SU-DHL-6 (cell line): Measurements from ENCODE around the gene TBC1D28.
"Not testable (repeated sequence)": the region's sequence is repeated elsewhere in the genome, so short reads cannot be mapped to it uniquely, and the experiment has no call there.

Experiments used
- H2AFZ ChIP-seq: fragments of 200-600 bp; sonication (generic); 2 replicates; pipeline ENCODE4 v1.6.1; 2014; ENCODE audit warnings: low read depth, mild to moderate bottlenecking, moderate library complexity, mixed read lengths, antibody characterized with exemption, low read length; ENCODE audit not compliant: severe bottlenecking
- H3F3A ChIP-seq: fragments of 200-600 bp; shearing (Covaris generic); 2 replicates; pipeline ENCODE4 v1.6.0; 2016; ENCODE audit warnings: antibody characterized with exemption, mild to moderate bottlenecking; ENCODE audit not compliant: insufficient read depth
- H3K27ac ChIP-seq: fragments of 200-600 bp; sonication (generic); 2 replicates; pipeline ENCODE4 v1.5.1; 2016; ENCODE audit warnings: low read depth, mild to moderate bottlenecking, low read length, moderate library complexity, mixed read lengths
- H3K27me3 ChIP-seq: fragments of 200-600 bp; sonication (generic), shearing (Covaris generic); 2 replicates; pipeline ENCODE4 v1.6.0; 2014; ENCODE audit warnings: mild to moderate bottlenecking, low read length
- H3K36me3 ChIP-seq: fragments of 200-600 bp; sonication (generic); 2 replicates; pipeline ENCODE4 v1.6.1; 2014; ENCODE audit warnings: mild to moderate bottlenecking, low read length, mixed read lengths
- H3K4me2 ChIP-seq: fragments of 300-600, 200-600 bp; shearing (Covaris generic), sonication (generic); 2 replicates; pipeline ENCODE4 v1.6.0; 2014; ENCODE audit warnings: low read length, low read depth, mild to moderate bottlenecking; ENCODE audit not compliant: poor library complexity, severe bottlenecking
- H3K4me3 ChIP-seq: fragments of 200-600 bp; sonication (generic); 2 replicates; pipeline ENCODE4 v1.5.1; 2014; ENCODE audit warnings: antibody characterized with exemption, low read length, mild to moderate bottlenecking, mixed read lengths; ENCODE audit not compliant: insufficient read depth, poor library complexity, severe bottlenecking
- H3K79me2 ChIP-seq: fragments of 200-600 bp; sonication (generic); 2 replicates; pipeline ENCODE4 v1.6.1; 2014; ENCODE audit warnings: mild to moderate bottlenecking, low read length, moderate library complexity; ENCODE audit not compliant: insufficient read depth
- H3K9ac ChIP-seq: fragments of 200-600 bp; sonication (generic); 2 replicates; pipeline ENCODE4 v1.7.0; 2014; ENCODE audit warnings: mild to moderate bottlenecking, low read length
- H3K9me2 ChIP-seq: fragments of 200-600 bp; sonication (generic); replicated peaks from 2 replicates; pipeline ENCODE4 v1.6.1; 2014; ENCODE audit warnings: low read length; ENCODE audit not compliant: insufficient read depth
- H3K9me3 ChIP-seq: fragments of 200-600 bp; sonication (generic); 2 replicates; pipeline ENCODE4 v1.6.1; 2014; ENCODE audit warnings: low read length, mixed read lengths; ENCODE audit not compliant: insufficient read depth
- H4K20me1 ChIP-seq: fragments of 200-600 bp; sonication (generic); 2 replicates; pipeline ENCODE4 v1.6.1; 2014; ENCODE audit warnings: low read depth, mild to moderate bottlenecking, antibody characterized with exemption, low read length, moderate library complexity, mixed read lengths

TBC1D28 gene

DNA sequence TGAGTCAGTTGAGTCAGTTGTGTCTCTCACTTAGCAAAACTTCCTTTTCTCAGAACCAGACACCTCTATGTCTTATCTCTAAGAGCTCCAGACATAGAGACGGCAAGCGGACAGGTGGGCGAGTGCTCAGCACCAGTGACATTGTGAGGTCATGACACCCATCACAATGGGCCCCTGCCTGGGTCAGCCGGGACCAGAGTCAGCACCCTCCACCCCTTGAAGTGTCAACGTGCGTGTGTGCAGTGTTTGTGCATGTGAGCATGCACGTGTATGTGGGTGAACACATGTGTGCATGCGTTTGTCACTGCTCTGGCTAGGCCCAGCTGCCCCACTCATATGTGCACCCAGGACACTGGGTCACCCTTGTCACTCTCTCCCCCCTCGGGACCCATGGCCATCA is at the start of gene TBC1D28:
Gene TBC1D28 (minus strand): TSS at position 101 of the 400 bp plus-strand sequence. CDS start 3,039 bp downstream, outside the sequence.
- not testable (repeated sequence) for H3K4me3 ChIP-seq, H3F3A ChIP-seq, H3K9me3 ChIP-seq, H3K36me3 ChIP-seq, H3K9ac ChIP-seq, H3K79me2 ChIP-seq, H2AFZ ChIP-seq, H3K9me2 ChIP-seq, H3K27ac ChIP-seq, H4K20me1 ChIP-seq, H3K27me3 ChIP-seq, H3K4me2 ChIP-seq

DNA sequence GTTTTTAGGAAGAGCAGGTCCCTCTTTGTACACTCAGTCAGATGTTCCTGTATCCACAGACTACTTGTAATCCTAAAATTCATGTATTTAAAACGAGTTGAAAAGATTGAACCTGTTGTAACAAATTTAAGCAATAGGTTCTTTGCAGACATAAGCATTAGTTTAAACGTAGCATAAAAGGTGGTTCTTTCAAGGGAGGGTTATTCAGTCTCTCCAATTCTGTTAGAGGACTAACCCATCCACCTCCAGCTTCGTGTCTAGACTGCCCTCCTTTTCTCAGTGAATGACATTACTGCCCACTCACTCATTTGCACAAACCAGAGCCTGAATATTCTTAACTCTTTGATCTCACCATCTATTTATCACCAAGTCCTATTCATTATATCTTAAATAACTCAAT is 38.5 kb upstream of the TBC1D28 start:
- H3K4me3 ChIP-seq, H3K27ac ChIP-seq, H2AFZ ChIP-seq: not testable (repeated sequence)

DNA sequence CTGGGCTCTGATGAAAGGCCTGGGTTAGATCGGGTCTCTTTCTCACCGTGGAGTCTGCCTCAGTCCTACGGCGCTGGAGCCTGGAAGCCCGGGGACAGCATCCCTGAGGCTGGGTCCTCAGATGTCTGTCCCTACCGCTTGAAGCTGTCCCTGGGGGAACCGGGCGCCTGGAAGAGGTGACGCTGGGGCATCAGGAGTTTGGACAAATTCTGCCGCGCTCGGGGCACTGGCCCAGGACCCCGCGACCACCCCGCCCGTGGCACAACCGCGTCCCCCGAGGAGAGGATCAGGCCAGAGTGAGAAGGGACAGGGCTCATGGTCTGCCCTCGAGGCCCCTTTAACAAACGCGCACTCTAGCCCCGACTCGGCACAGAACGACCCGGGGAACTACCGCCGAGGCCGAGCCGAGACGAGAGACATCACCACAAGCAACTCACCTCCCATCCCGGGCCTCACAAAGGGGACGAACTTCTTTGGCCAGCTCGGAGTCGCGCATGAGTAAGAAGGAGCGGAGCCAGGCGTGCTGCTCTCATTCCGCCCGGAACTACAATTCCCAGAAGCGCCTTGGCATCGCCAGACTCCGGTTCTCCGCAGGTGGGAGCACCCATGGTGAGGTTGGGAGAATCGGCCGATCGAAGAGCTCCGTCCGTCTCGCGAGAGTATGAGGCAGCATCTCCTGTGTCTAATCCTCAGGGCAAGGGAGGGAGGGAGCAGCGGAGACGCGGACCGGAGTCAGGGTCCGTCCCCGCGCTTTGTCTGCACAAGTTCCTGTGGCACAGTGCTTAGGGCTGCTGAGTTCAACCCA is 37.8 kb upstream of the TBC1D28 start, which contains the start of gene FOXO3B:
Gene FOXO3B (minus strand): TSS at position 548 of the 805 bp plus-strand sequence. CDS start 663 bp downstream, outside the sequence.
- not testable (repeated sequence) for H3K9me3 ChIP-seq, H3K27me3 ChIP-seq, H3K27ac ChIP-seq, H3F3A ChIP-seq, H3K36me3 ChIP-seq, H3K9me2 ChIP-seq, H3K79me2 ChIP-seq, H4K20me1 ChIP-seq
- Histone ChIP-seq H2AFZ (peak within 1 kb of the TSS; percentile 62), H3K9ac (peak within 1 kb of the TSS; percentile 65), H3K4me2 (peak within 1 kb of the TSS; percentile 44), H3K4me3 (peak within 1 kb of the TSS; percentile 55)

More for the DNA sequence above, 38.5 kb upstream of the TBC1D28 start:
- not testable (repeated sequence) for H3K27me3 ChIP-seq, H3K36me3 ChIP-seq, H3K79me2 ChIP-seq, H3K9me3 ChIP-seq, H3F3A ChIP-seq, H3K9me2 ChIP-seq, H4K20me1 ChIP-seq
- peak overlapping the region; percentile 44 for H3K4me2 ChIP-seq
- H3K9ac ChIP-seq = peak overlapping the region; percentile 65

DNA sequence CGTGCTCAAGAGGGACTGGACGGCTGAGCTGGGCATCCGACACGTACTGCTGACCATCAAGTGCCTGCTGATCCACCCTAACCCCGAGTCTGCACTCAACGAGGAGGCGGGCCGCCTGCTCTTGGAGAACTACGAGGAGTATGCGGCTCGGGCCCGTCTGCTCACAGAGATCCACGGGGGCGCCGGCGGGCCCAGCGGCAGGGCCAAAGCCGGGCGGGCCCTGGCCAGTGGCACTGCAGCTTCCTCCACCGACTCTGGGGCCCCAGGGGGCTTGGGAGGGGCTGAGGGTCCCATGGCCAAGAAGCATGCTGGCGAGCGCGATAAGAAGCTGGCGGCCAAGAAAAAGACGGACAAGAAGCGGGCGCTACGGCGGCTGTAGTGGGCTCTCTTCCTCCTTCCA is 33.2 kb upstream of the TBC1D28 start:
- not testable (repeated sequence) for H3K27me3 ChIP-seq, H3K79me2 ChIP-seq, H2AFZ ChIP-seq

DNA sequence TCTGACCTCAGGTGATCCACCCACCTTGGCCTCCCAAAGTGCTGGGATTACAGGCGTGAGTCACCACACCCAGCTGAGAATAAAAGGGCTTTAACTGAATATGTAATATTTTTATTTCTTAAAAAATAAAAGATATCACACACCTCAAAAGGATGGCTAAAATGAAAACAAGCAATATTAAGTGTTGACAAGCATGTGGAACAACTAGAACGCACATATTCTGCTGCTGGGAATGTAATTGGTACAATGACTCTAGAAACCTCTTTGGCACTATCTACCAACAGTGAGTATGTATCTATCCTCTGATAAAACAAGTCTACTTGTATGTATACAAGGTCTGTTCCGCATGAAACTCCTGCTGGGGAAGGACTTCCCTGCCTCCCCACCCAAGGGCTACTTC is 32.7 kb upstream of the TBC1D28 start:
- not testable (repeated sequence) for H3F3A ChIP-seq, H3K27me3 ChIP-seq, H3K79me2 ChIP-seq, H3K9ac ChIP-seq, H2AFZ ChIP-seq, H3K4me2 ChIP-seq, H3K9me2 ChIP-seq, H3K36me3 ChIP-seq, H3K27ac ChIP-seq, H3K4me3 ChIP-seq, H3K9me3 ChIP-seq, H4K20me1 ChIP-seq

More for the DNA sequence above, 33.2 kb upstream of the TBC1D28 start:
- not testable (repeated sequence) for H3K9me2 ChIP-seq, H3F3A ChIP-seq, H3K4me2 ChIP-seq, H3K9me3 ChIP-seq, H3K36me3 ChIP-seq, H3K4me3 ChIP-seq, H4K20me1 ChIP-seq, H3K9ac ChIP-seq, H3K27ac ChIP-seq

DNA sequence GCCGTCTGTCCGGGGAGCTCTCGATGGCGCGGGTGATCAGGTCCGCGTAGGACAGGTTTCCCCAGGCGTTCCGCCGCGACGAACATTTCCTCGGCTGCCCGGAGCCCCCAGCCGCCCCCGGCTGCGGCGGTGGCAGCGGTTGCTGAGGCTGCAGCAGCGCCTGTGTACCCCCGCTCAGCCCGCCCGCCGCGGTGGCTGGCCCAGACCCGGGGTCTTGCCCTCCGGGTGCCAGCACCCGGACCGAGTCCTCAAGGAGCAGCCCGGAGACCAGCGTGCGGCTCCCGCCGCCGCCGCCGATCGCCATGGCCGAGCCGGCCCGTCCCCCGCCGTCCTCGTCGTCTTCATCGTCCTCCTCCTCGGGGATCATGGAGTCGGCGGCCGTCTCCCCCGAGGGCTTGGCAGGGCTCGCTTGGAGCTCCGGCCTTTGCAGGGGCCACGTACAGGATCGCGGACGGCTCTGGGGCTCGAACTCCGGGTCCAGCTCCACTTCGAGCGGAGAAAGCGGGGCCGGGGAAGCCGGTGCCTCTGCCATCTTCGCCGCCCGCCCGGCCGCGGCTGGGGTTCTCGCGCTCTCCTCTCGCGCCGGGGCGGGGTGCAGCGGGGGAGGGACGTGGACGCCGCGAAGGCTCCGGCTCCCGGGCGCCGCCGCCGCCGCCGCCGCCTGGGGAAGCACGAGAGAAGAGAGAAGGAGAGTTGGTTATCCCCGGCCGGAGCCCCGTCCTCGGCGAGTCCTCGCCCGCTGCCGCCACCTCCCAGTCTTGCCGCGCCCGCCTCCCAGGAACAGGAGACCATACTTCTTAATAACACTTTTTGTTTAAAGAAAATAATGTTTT is 28.4 kb upstream of the TBC1D28 start:
- H4K20me1 ChIP-seq, H3K9me2 ChIP-seq, H3K4me3 ChIP-seq, H3K27ac ChIP-seq, H2AFZ ChIP-seq, H3K36me3 ChIP-seq, H3K9me3 ChIP-seq, H3K27me3 ChIP-seq, H3F3A ChIP-seq, H3K9ac ChIP-seq, H3K4me2 ChIP-seq, H3K79me2 ChIP-seq: not testable (repeated sequence)

DNA sequence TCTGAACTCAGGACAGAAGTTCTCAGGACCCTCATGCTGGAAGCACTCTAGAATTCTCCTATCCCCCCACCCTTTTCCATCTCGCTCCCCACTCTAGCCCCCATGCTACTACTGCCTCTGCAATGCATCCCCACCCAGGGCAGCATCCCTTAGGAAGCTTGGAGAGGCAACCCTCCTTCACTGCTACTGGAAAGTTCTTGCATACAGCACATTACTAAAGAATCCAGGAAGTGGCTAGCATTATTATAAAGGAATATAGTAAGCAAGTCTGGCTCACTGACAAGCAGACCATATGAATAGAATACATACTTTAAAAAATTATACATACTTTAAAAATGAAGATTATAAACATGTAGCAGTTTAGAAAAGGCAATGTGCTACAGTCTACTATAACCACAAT is 24.4 kb upstream of the TBC1D28 start:
- not testable (repeated sequence) for H3K79me2 ChIP-seq, H3K9ac ChIP-seq, H2AFZ ChIP-seq, H3K27me3 ChIP-seq, H3K36me3 ChIP-seq, H3K27ac ChIP-seq, H4K20me1 ChIP-seq, H3K4me3 ChIP-seq, H3K9me3 ChIP-seq, H3K4me2 ChIP-seq, H3K9me2 ChIP-seq, H3F3A ChIP-seq

DNA sequence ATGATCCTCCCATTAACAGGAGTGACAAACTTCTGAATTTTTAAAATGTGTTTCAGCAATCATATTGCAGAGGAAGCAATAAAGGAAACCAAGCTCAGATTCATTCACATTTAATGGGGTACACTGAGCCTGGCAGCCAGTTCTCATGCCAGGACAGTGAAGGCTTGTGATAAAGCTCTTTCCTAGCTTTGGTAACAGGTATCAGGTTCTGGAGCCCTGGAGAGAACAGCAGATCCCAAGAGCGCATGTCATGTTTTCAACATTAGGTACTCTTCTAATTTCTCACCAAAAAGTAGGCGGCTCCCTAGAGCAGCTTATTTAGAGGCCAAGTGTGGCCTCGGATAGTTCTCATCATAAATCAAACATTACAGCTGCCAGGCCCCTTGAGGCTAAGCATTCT is 23.3 kb upstream of the TBC1D28 start:
- H3K9me2 ChIP-seq, H3K27me3 ChIP-seq, H3K27ac ChIP-seq, H3K4me3 ChIP-seq, H2AFZ ChIP-seq, H4K20me1 ChIP-seq, H3K36me3 ChIP-seq, H3K79me2 ChIP-seq, H3K9me3 ChIP-seq, H3K9ac ChIP-seq, H3F3A ChIP-seq, H3K4me2 ChIP-seq: not testable (repeated sequence)
